Stomach (tissue), 9 donors: ENCODE data around the gene ZNF593OS. TPM values are rescaled to one million over a fixed set of nuclear protein-coding genes. Genes with fewer than 3 reads are reported as not detected.

Experiments used
- DNase-seq, 2 donors: peaks; one replicate each; pipeline versions ENCODE4 v3.0.0 to v3.0.0-alpha.2; 2013 to 2019
- H3K27ac ChIP-seq, 5 donors: fragments of 200-600 bp in 4 of 5; sonication (generic) in 4 of 5; one replicate each; pipeline ENCODE4 v1.5.1; 2013 to 2019; ENCODE audit warnings: mild to moderate bottlenecking in 1 of 5, moderate library complexity in 1 of 5
- H3K27me3 ChIP-seq, 3 donors: fragments of 200-600 bp; sonication (generic); one replicate each; pipeline ENCODE4 v1.5.1; 2017 to 2019; ENCODE audit warnings: mixed run types in 1 of 3
- H3K36me3 ChIP-seq, 4 donors: fragments of 200-600 bp; sonication (generic); 1 replicate in 3 of 4; 2 replicates in 1 of 4; pipeline ENCODE4 v1.5.1; 2016 to 2019
- H3K4me1 ChIP-seq, 4 donors: fragments of 200-600 bp; sonication (generic); one replicate each; pipeline ENCODE4 v1.5.1; 2016 to 2019
- H3K4me3 ChIP-seq, 4 donors: fragments of 200-600 bp; sonication (generic) in 3 of 4; one replicate each; pipeline ENCODE4 v1.5.1; 2016 to 2019; ENCODE audit warnings: mild to moderate bottlenecking in 1 of 4
- H3K9me3 ChIP-seq, 4 donors: fragments of 200-600 bp; sonication (generic); one replicate each; pipeline ENCODE4 v1.5.1; 2016 to 2019
- CTCF ChIP-seq, 7 experiments: fragments of 450-650 bp in 4 of 7; fragments of 200-600 bp in 3 of 7; sonication (generic) in 3 of 7; IDR thresholded peaks; one replicate each; pipeline ENCODE4 v1.5.1; 2016 to 2019; ENCODE audit warnings: antibody characterized with exemption in 7 of 7, control low read depth in 2 of 7, mild to moderate bottlenecking in 1 of 7
- EP300 ChIP-seq: sonication (generic); formaldehyde crosslinking; IDR thresholded peaks from one replicate; pipeline ENCODE4 v1.6.1; 2017; ENCODE audit warnings: antibody characterized with exemption
- POLR2A ChIP-seq, 4 donors: fragments of 450-650 bp; IDR thresholded peaks; one replicate each; pipeline ENCODE4 v1.6.1; 2016; ENCODE audit warnings: antibody characterized with exemption in 4 of 4, control low read depth in 2 of 4, mild to moderate bottlenecking in 1 of 4, moderate library complexity in 1 of 4
- POLR2AphosphoS5 ChIP-seq, 3 donors: sonication (generic); formaldehyde crosslinking; IDR thresholded peaks; one replicate each; pipeline ENCODE4 v1.6.1; 2016; ENCODE audit warnings: antibody characterized with exemption in 3 of 3
- WGBS, 5 donors: extraction: QIAGEN DNeasy Blood & Tissue Kit in 3 of 5; methylation state at CpG; one replicate each; pipeline versions ENCODE4 v1.1.5 to v1.1.7; 2013 to 2018; 5-methylcytosine and 5-hydroxymethylcytosine counted together
- intact Hi-C: fragments of 100-400 bp; cut with DNase I; formaldehyde crosslinking; loops from one replicate; pipeline ENCODE4 v1.15.1; 2023; ENCODE audit warnings: low total_unique reads
- polyA plus RNA-seq, 3 donors: library from polyadenylated mRNA; stranded (reverse); fragments of 200-250 nt; gene quantifications; one replicate each; pipeline ENCODE4 v1.2.3, GENCODE V29; 2013
- total RNA-seq, 5 donors: library from RNA; depleted of rRNA; stranded (reverse); fragments of >200 nt; gene quantifications; one replicate each; pipeline versions ENCODE4 v1.1.0 to v1.2.3, GENCODE V29; 2014 to 2016
- donor health status: healthy with polysubstance abuse.
- donor health status: Bipolar disorder and iron deficiency.
- donor health status: healthy.

ZNF593OS gene
- total and polyA plus RNA-seq, 8 donors: 0.30 to 0.76 TPM; not detected in 6

GRCh38 chr1:26127235-26128163 is 44.1 kb downstream of the ZNF593OS start:
- 23 to 39% (median 30%) methylated on average over 13 of the region's 13 CpGs for WGBS, 5 donors
- Histone ChIP-seq H3K4me3 (peak overlapping the region in 1 of 4 donors; percentile 17), H3K9me3 (no peaks in the 10 kb centered on the region), H3K27me3 (peaks cover 0 to 3% (median 0%) of the 10 kb centered on the region in 3 donors), H3K36me3 (peaks cover 0 to 6% (median 0%) of the 10 kb centered on the region in 4 donors), H3K27ac (peak overlapping the region; percentile 74 to 94 (median 85)), H3K4me1 (peaks cover 22 to 59% (median 41%) of the 10 kb centered on the region in 4 donors)
- peak in 1 of 2 donors; percentile 32 for DNase-seq
- intact Hi-C loops: no loop called here
- TF ChIP-seq POLR2A (IDR thresholded peaks at IDR 0.05) (no peak), POLR2AphosphoS5 (IDR thresholded peaks at IDR 0.05) (peak in 1 of 3 donors; percentile 11)

GRCh38 chr1:26126321-26127084 is 45.1 kb downstream of the ZNF593OS start:
- H3K4me1 ChIP-seq: peaks cover 22 to 69% (median 46%) of the 10 kb centered on the region in 4 donors
- H3K27me3 ChIP-seq: no peaks in the 10 kb centered on the region
- peak overlapping the region; percentile 74 to 94 (median 85) for H3K27ac ChIP-seq
- WGBS, 5 donors: 32 to 56% (median 43%) methylated on average over 9 of the region's 9 CpGs
- peaks cover 0 to 14% (median 0%) of the 10 kb centered on the region in 4 donors for H3K36me3 ChIP-seq
- no peaks in the 10 kb centered on the region for H3K9me3 ChIP-seq
- H3K4me3 ChIP-seq: peak overlapping the region in 1 of 4 donors; percentile 17
- TF ChIP-seq POLR2A (IDR thresholded peaks at IDR 0.05) (no peak), POLR2AphosphoS5 (IDR thresholded peaks at IDR 0.05) (peak in 2 of 3 donors; percentile 47 to 79)
- intact Hi-C loops: no loop called here
- peak; percentile 56 to 85 for DNase-seq

GRCh38 chr1:26125946-26126320 is 45.7 kb downstream of the ZNF593OS start:
- Histone ChIP-seq H3K9me3 (no peaks in the 10 kb centered on the region), H3K36me3 (peaks cover 0 to 14% (median 0%) of the 10 kb centered on the region in 4 donors), H3K27ac (peak overlapping the region in 4 of 5 donors; percentile 74 to 91 (median 80)), H3K27me3 (no peaks in the 10 kb centered on the region), H3K4me3 (no peak overlapping the region), H3K4me1 (peaks cover 22 to 75% (median 49%) of the 10 kb centered on the region in 4 donors)
- WGBS, 5 donors: 30 to 52% (median 36%) methylated on average over 1 of the region's 1 CpG
- TF ChIP-seq CTCF (IDR thresholded peaks at IDR 0.05) (no peak), POLR2AphosphoS5 (IDR thresholded peaks at IDR 0.05) (no peak), EP300 (no peak), POLR2A (IDR thresholded peaks at IDR 0.05) (no peak)
- DNase-seq: no peak
- intact Hi-C loops: no loop called here

GRCh38 chr1:26125382-26125781 is 46.2 kb downstream of the ZNF593OS start:
- intact Hi-C loops: no loop called here
- H3K36me3 ChIP-seq: peaks cover 0 to 20% (median 1%) of the 10 kb centered on the region in 4 donors
- TF ChIP-seq CTCF (IDR thresholded peaks at IDR 0.05) (no peak), EP300 (no peak), POLR2A (IDR thresholded peaks at IDR 0.05) (no peak)
- H3K9me3 ChIP-seq: no peaks in the 10 kb centered on the region
- H3K4me1 ChIP-seq: peaks cover 22 to 80% (median 49%) of the 10 kb centered on the region in 4 donors
- no peaks in the 10 kb centered on the region for H3K27me3 ChIP-seq
- no peak overlapping the region for H3K4me3 ChIP-seq
- no peak for DNase-seq
- peak overlapping the region in 4 of 5 donors; percentile 74 to 91 (median 80) for H3K27ac ChIP-seq
